Heart left ventricle (tissue), 16 donors: ENCODE measurements around the gene CD9. TPM values are rescaled to one million over a fixed set of nuclear protein-coding genes. Genes with fewer than 3 reads are reported as not detected.

Source experiments
- ATAC-seq, 4 donors: fragments of 200-7000 bp; cut with Tn5 transposase; one replicate each; pipeline ENCODE4 v1.9.1; 2020 to 2022; ENCODE audit warnings: moderate library complexity in 4 of 4, mild to moderate bottlenecking in 3 of 4, moderate number of reproducible peaks in 1 of 4
- DNase-seq, 5 donors: peaks; one replicate each; pipeline ENCODE4 v3.0.0-alpha.2; 2020
- H3K27ac ChIP-seq, 12 donors: fragments of 200-600 bp; sonication (generic) in 4 of 12; one replicate each; pipeline versions ENCODE4 v1.5.0 to v1.8.0; 2016 to 2022; ENCODE audit warnings: mild to moderate bottlenecking in 2 of 12
- H3K27me3 ChIP-seq, 9 donors: fragments of 200-600 bp; sonication (generic) in 2 of 9; one replicate each; pipeline versions ENCODE4 v1.5.1 to v1.8.0; 2016 to 2022; ENCODE audit warnings: mild to moderate bottlenecking in 3 of 9
- H3K36me3 ChIP-seq, 9 donors: fragments of 200-600 bp; sonication (generic) in 2 of 9; one replicate each; pipeline versions ENCODE4 v1.5.0 to v1.8.0; 2018 to 2022; ENCODE audit warnings: mild to moderate bottlenecking in 2 of 9
- H3K4me1 ChIP-seq, 12 donors: fragments of 200-600 bp; sonication (generic) in 4 of 12; one replicate each; pipeline versions ENCODE4 v1.5.0 to v1.8.0; 2016 to 2022; ENCODE audit warnings: mild to moderate bottlenecking in 3 of 12
- H3K4me3 ChIP-seq, 12 donors: fragments of 200-600 bp; sonication (generic) in 4 of 12; one replicate each; pipeline versions ENCODE4 v1.5.0 to v1.8.0; 2017 to 2022; ENCODE audit warnings: mild to moderate bottlenecking in 9 of 12, moderate library complexity in 4 of 12
- H3K9me3 ChIP-seq, 12 donors: fragments of 200-600 bp; sonication (generic) in 4 of 12; one replicate each; pipeline versions ENCODE4 v1.5.0 to v1.8.0; 2016 to 2022; ENCODE audit warnings: mild to moderate bottlenecking in 1 of 12
- POLR2A ChIP-seq, 2 donors: fragments of 450-650 bp; IDR thresholded peaks; one replicate each; pipeline ENCODE4 v1.6.1; 2017; ENCODE audit warnings: antibody characterized with exemption in 2 of 2, mild to moderate bottlenecking in 2 of 2, moderate library complexity in 2 of 2
- WGBS, 4 donors: extraction: QIAGEN DNeasy Blood & Tissue Kit in 2 of 4; methylation state at CpG; one replicate each; pipeline versions ENCODE4 v1.1.5 to v1.1.7; 2013 to 2018; 5-methylcytosine and 5-hydroxymethylcytosine counted together
- intact Hi-C, 10 donors: fragments of 100-400 bp; cut with DNase I; formaldehyde crosslinking; loops; one replicate each; pipeline versions ENCODE4 v1.11.1 to v1.14.2; 2022
- polyA plus RNA-seq, 2 donors: library from polyadenylated mRNA; stranded (reverse); fragments of 200-250 nt; gene quantifications; one replicate each; pipeline ENCODE4 v1.2.3, GENCODE V29; 2013
- total RNA-seq, 9 donors: library from RNA; depleted of rRNA in 2 of 9; stranded (reverse); fragments of >200 nt in 2 of 9; fragmentation: NEBNext Ultra II Directional in 3 of 9; extraction: Animal tissue kit (Norgen Biotek cat#: 25700) in 3 of 9; gene quantifications; one replicate each; pipeline versions ENCODE4 v1.1.0 to v1.2.4, GENCODE V29; 2016 to 2023
- TF ChIP-seq, protein P1 (sequence below), 12 donors: fragments of 200-600 bp; sonication (generic) in 4 of 12; IDR thresholded peaks; one replicate each; pipeline versions ENCODE4 v1.5.0 to v1.8.0; 2018 to 2022; ENCODE audit warnings: antibody characterized with exemption in 12 of 12, mild to moderate bottlenecking in 5 of 12
- donor health status: ischemic (EF 13 %, LVEDD 7.1; RV severe dilation, severe dysfunction).
- donor health status: healthy with polysubstance abuse.
- donor health status: DM: no; HTN: yes; CAD: no.
- donor health status: DM: no; HTN: no; CAD: no.
- donor health status: ischemic (EF 25% LVEDD 6.9; RV normal size, moderate dysfunction).
- donor health status: ischemic (EF 25% LVEDD 5.7; RV mildly dilated, moderate dysfunction).
- donor health status: healthy.
- donor health status: DM: yes; HTN: yes; CAD: no.
- donor health status: ischemic (EF 35%, LVEDD 5.7; RV mildly dilated, moderate dysfunction).
- donor health status: nonischemic (EF 11% LVEDD 7.7; RV severe dilation, severe dysfunction).
- donor health status: DM: yes; HTN: yes; CAD: no.
- donor health status: PGD.
- donor health status: ischemic (EF 29% LVEDD 5.4; RV normal size, mild dysfunction).
- donor health status: nonischemic (EF 23%, LVEDD 6.1; RV moderate dilation, normal function).

The CD9 gene
- total and polyA plus RNA-seq, 11 donors, result 29.9 to 96.1 (median 56.4) TPM

DNA sequence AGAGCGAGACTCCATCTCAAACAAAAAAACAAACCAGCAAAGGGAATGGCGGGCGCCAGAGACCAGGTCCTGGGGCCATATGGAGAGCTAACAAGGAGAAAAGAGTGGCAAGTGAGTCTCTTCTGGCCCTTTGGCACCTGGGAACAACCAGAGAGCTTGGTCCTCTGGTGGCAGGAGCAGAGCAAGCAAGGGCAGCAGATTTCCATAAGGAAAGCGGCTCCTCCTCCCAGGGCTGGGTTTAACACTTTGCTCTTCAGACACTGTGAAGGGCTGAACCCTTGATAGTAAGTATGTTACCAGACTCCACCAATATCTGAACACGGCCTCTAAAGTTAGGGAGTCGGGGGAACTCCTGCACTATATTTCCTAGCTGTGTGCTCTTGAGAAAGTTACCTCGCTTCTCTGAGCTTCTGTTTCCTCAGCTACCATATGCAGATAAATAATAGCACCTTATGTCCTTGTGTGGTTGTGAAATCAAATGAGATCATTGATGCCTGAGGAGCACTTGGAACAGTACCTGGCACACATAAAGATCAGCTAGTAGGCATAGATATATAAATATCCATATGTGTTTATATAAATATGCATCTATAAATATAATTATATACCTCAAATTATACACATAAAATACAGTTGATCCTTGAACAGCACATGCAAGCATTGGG, 76.9 kb downstream of the CD9 start:
- Histone ChIP-seq H3K36me3 (no peaks in the 10 kb centered on the region), H3K27ac (peak overlapping the region in 3 of 12 donors; percentile 81 to 89 (median 87)), H3K4me3 (no peak overlapping the region), H3K27me3 (no peaks in the 10 kb centered on the region), H3K9me3 (no peaks in the 10 kb centered on the region), H3K4me1 (peaks cover 0 to 55% (median 35%) of the 10 kb centered on the region in 12 donors)
- 64 to 71% (median 66%) methylated on average over 7 of the region's 7 CpGs for WGBS, 4 donors
- intact Hi-C loops, result loop anchor here in 5 of 10 donors (5.0 kb wide), 3 partner anchors 45 to 95 kb away; no protein-coding TSS in a partner anchor
- ATAC-seq (no peak), DNase-seq (no peak)
- TF ChIP-seq POLR2A (IDR thresholded peaks at IDR 0.05), result no peak

DNA sequence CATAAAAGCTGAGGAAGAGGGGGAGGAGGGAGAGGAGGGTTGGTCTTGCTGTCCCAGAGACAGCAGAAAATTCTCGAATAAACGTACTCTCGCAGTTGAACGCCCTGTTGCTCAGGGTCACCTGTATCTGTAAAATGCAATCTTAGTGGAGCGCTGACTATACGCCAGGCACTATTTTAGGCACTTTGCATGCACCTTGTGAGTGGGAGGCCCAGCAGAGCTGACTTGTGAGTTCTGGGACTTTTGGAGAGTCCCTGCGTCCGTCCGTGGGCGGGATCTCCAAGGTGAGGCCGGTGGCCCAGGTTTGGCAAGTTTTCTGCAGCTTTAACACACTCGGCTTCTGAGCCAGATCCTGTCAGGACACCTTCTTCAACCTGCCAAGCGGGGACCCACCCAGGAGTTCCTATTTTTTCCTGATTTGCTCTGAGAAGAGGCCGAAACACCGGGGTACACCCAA, 77.8 kb downstream of the CD9 start:
- Histone ChIP-seq H3K4me3 (peak overlapping the region in 11 of 12 donors; percentile 31 to 70 (median 60)), H3K27ac (peak overlapping the region; percentile 6 to 92 (median 84)), H3K4me1 (peaks cover 0 to 47% (median 35%) of the 10 kb centered on the region in 12 donors), H3K9me3 (no peaks in the 10 kb centered on the region), H3K27me3 (no peaks in the 10 kb centered on the region), H3K36me3 (no peaks in the 10 kb centered on the region)
- intact Hi-C loops, result loop anchor here (1.0 to 5.0 kb wide), 11 partner anchors 45 to 215 kb away; no protein-coding TSS in a partner anchor
- 40 to 55% (median 47%) methylated on average over 12 to 15 of the region's 15 CpGs for WGBS, 4 donors
- TF ChIP-seq, protein P1, sequence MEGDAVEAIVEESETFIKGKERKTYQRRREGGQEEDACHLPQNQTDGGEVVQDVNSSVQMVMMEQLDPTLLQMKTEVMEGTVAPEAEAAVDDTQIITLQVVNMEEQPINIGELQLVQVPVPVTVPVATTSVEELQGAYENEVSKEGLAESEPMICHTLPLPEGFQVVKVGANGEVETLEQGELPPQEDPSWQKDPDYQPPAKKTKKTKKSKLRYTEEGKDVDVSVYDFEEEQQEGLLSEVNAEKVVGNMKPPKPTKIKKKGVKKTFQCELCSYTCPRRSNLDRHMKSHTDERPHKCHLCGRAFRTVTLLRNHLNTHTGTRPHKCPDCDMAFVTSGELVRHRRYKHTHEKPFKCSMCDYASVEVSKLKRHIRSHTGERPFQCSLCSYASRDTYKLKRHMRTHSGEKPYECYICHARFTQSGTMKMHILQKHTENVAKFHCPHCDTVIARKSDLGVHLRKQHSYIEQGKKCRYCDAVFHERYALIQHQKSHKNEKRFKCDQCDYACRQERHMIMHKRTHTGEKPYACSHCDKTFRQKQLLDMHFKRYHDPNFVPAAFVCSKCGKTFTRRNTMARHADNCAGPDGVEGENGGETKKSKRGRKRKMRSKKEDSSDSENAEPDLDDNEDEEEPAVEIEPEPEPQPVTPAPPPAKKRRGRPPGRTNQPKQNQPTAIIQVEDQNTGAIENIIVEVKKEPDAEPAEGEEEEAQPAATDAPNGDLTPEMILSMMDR (IDR thresholded peaks at IDR 0.05), result no peak
- no peak for TF ChIP-seq POLR2A (IDR thresholded peaks at IDR 0.05)
- DNase-seq (peak in 1 of 5 donors; percentile 26), ATAC-seq (peak in 1 of 4 donors; percentile 2)

DNA sequence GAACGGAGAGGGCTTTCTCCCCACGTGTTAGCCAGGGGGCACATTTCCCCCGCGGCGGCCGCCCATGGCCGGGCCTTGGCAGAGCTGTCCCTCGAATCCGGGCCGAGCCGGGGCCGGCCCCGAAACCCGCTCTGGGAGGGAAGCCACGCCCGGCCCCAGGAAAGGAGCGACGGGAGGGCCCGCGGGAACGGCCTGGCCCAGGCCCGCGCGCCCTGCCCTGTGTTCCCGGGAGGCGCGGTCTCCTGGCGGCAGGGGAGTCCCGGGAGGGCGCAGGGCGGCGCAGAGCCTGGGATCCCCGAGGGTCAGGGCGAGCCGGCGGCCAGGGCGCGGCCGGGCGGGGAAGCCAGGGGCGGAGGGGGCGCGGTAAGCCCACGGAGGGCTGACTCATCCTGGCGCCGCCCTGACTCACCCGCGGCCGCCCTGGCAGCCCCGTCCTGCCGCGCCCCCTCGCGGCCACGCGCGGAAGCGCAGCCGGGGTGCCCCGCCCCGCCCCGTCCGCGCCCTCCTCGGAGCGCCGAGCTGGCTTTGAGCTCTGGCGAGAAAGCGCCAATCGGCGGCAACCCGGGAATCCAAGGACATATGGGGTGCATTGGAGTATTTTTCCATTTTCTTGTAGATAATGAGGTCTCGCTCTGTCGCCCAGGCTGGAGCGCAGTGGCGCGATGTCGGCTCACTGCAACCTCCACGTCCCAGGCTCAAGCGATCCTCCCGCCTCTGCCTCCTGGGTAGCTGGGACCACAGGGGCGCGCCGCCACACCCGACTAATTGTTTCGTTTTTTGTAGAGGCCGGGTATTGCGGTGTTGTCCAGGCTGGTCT, 78.4 kb downstream of the CD9 start:
- peak; percentile 87 to 92 (median 89) for DNase-seq
- ATAC-seq, result peak; percentile 76 to 94 (median 90)
- Histone ChIP-seq H3K36me3 (no peaks in the 10 kb centered on the region), H3K4me1 (peaks cover 0 to 41% (median 32%) of the 10 kb centered on the region in 12 donors), H3K9me3 (no peaks in the 10 kb centered on the region), H3K27ac (peak overlapping the region; percentile 11 to 92 (median 84)), H3K27me3 (no peaks in the 10 kb centered on the region), H3K4me3 (peak overlapping the region; percentile 17 to 70 (median 59))
- TF ChIP-seq POLR2A (IDR thresholded peaks at IDR 0.05), result peak in 1 of 2 donors; percentile 37
- TF ChIP-seq, protein P1 (IDR thresholded peaks at IDR 0.05), result peak; percentile 56 to 99 (median 92)
- intact Hi-C loops, result loop anchor here (1.0 to 5.0 kb wide), 11 partner anchors 46 to 216 kb away; no protein-coding TSS in a partner anchor
- 8 to 21% (median 10%) methylated on average over 28 to 88 of the region's 88 CpGs for WGBS, 4 donors

DNA sequence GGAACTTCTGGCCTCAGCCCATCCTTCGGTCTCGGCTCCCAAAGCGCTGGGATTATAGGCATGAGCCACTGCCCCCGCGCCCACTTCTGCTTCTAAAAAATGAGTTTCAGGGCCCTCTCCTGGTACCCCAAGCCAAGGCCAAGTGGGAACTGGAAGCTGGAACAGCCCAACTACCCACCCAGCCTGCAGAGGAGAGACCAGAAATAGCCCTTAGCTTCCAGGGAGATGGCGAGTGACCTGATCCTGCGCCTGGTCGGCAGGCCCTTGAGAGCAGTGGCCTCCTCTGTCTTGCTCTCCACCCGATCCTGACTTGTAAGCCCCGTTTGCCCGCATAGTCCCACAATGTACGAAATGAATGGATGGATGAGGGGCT, 79.0 kb downstream of the CD9 start:
- WGBS, 4 donors, result 79 to 84% (median 83%) methylated on average over 11 to 12 of the region's 12 CpGs
- intact Hi-C loops, result loop anchor here in 8 of 10 donors (2.0 to 5.0 kb wide), 10 partner anchors 46 to 216 kb away; no protein-coding TSS in a partner anchor
- Histone ChIP-seq H3K9me3 (no peaks in the 10 kb centered on the region), H3K27ac (peak overlapping the region; percentile 11 to 92 (median 81)), H3K36me3 (no peaks in the 10 kb centered on the region), H3K4me1 (peaks cover 0 to 35% (median 27%) of the 10 kb centered on the region in 12 donors), H3K27me3 (no peaks in the 10 kb centered on the region), H3K4me3 (peak overlapping the region in 4 of 12 donors; percentile 58 to 68 (median 61))
- DNase-seq (peak in 1 of 5 donors; percentile 54), ATAC-seq (no peak)
- TF ChIP-seq, protein P1 (IDR thresholded peaks at IDR 0.05), result no peak
- no peak for TF ChIP-seq POLR2A (IDR thresholded peaks at IDR 0.05)
